HCT116 (cell line): Measurements from ENCODE around the gene DOCK11. TPM values are rescaled to one million over a fixed set of nuclear protein-coding genes. Genes with fewer than 3 reads are reported as not detected.

Experiments used
- ATAC-seq: fragments of 200-7000 bp; cut with Tn5 transposase; 2 replicates; pipeline ENCODE4 v1.9.1; 2020; ENCODE audit warnings: mild to moderate bottlenecking, moderate library complexity
- BruUV-seq: library from RNA; stranded (reverse); fragments of 400-500 nt; replicated peaks from 2 replicates; lab custom pipeline; 2021; lab: Mats Ljungman, UMichigan
- CTCF ChIA-PET: fragments of 300-600 bp; sonication (Branson Sonifier 250); formaldehyde crosslinking; loops from one replicate; lab custom pipeline; 2021; ENCODE audit warnings: antibody characterized with exemption; lab: Charles Lee
- POLR2A ChIA-PET: fragments of 300-600, 350-600 bp; sonication (Branson Sonifier 250); formaldehyde crosslinking; loops from one replicate; lab custom pipeline; 2021; ENCODE audit warnings: antibody characterized with exemption; lab: Charles Lee
- RAD21 ChIA-PET, 2 experiments: fragments of 300-600 bp; sonication (Branson Sonifier 250); formaldehyde crosslinking; loops; one replicate each; lab custom pipeline; 2023; ENCODE audit warnings: low total read pairs in 2 of 2; ENCODE audit not compliant: uncharacterized antibody in 2 of 2, unreplicated experiment in 2 of 2, low non-redundant PET in 1 of 2; lab: Charles Lee
- DNase-seq: peaks from one replicate; pipeline ENCODE4 v3.0.0-alpha.2; 2010; ENCODE audit warnings: low read depth, low spot score
- H2AFZ ChIP-seq: fragments of 200-600 bp; shearing (Covaris generic), sonication (generic); 2 replicates; pipeline ENCODE4 v1.6.1; 2017; ENCODE audit warnings: low read depth, mixed run types, mixed read lengths, antibody characterized with exemption, low read length; ENCODE audit not compliant: poor library complexity, severe bottlenecking
- H3K27ac ChIP-seq: 2 replicates; pipeline ENCODE4 v1.5.1; 2012; ENCODE audit warnings: low read depth, low read length
- H3K27me3 ChIP-seq: fragments of 200-600 bp; sonication (generic); 2 replicates; pipeline ENCODE4 v1.6.1; 2016; ENCODE audit warnings: mixed run types, low read length, mixed read lengths; ENCODE audit not compliant: insufficient read depth
- H3K36me3 ChIP-seq, 2 experiments: fragments of 200-500 bp in 1 of 2; fragments of 200-600 bp in 1 of 2; sonication (Bioruptor generic) in 1 of 2; sonication (generic) in 1 of 2; 2 replicates each; pipeline versions ENCODE4 v1.5.1 to v1.6.1; 2014 to 2016; ENCODE audit warnings: low read length in 2 of 2, inconsistent platforms in 1 of 2, mixed read lengths in 1 of 2, mixed run types in 1 of 2; ENCODE audit not compliant: insufficient read depth in 2 of 2, control insufficient read depth in 1 of 2
- H3K4me1 ChIP-seq, 2 experiments: fragments of 200-600 bp in 1 of 2; sonication (generic) in 1 of 2; 2 replicates each; pipeline versions ENCODE4 v1.5.1 to v1.6.1; 2012 to 2017; ENCODE audit warnings: low read length in 2 of 2, inconsistent platforms in 1 of 2, mild to moderate bottlenecking in 1 of 2, mixed read lengths in 1 of 2, mixed run types in 1 of 2, moderate library complexity in 1 of 2; ENCODE audit not compliant: insufficient read depth in 2 of 2, control insufficient read depth in 1 of 2
- H3K4me2 ChIP-seq: fragments of 200-600 bp; sonication (generic); 2 replicates; pipeline ENCODE4 v1.6.1; 2017; ENCODE audit warnings: mixed run types, low read length, mixed read lengths
- H3K4me3 ChIP-seq, 2 experiments: fragments of 200-600 bp in 1 of 2; sonication (generic) in 1 of 2; replicated peaks in 1 of 2; 2 replicates each; pipeline ENCODE4 v1.5.1; 2011 to 2016; ENCODE audit warnings: low read length in 2 of 2, control low read depth in 1 of 2, low read depth in 1 of 2, mild to moderate bottlenecking in 1 of 2, mixed read lengths in 1 of 2, mixed run types in 1 of 2
- H3K79me2 ChIP-seq: fragments of 200-600 bp; sonication (generic); 2 replicates; pipeline ENCODE4 v1.6.1; 2017; ENCODE audit warnings: mild to moderate bottlenecking, mixed run types, low read length, moderate library complexity, mixed read lengths; ENCODE audit not compliant: insufficient read depth
- H3K9ac ChIP-seq: fragments of 200-600 bp; sonication (generic); 2 replicates; pipeline ENCODE4 v1.6.1; 2016; ENCODE audit warnings: low read length, mixed read lengths
- H3K9me2 ChIP-seq: fragments of 200-600 bp; sonication (generic), shearing (Covaris generic); 2 replicates; pipeline ENCODE4 v1.6.1; 2017; ENCODE audit warnings: mixed run types, mild to moderate bottlenecking, moderate library complexity; ENCODE audit not compliant: insufficient read depth
- H3K9me3 ChIP-seq, 2 experiments: fragments of 200-500 bp in 1 of 2; fragments of 200-600 bp in 1 of 2; sonication (Bioruptor generic) in 1 of 2; sonication (generic) in 1 of 2; 2 replicates each; pipeline ENCODE4 v1.6.1; 2014 to 2017; ENCODE audit warnings: low read length in 2 of 2, mixed read lengths in 2 of 2, inconsistent platforms in 1 of 2, low read depth in 1 of 2, mild to moderate bottlenecking in 1 of 2, mixed run types in 1 of 2, moderate library complexity in 1 of 2; ENCODE audit not compliant: control insufficient read depth in 1 of 2, insufficient read depth in 1 of 2
- H4K20me1 ChIP-seq: fragments of 200-600 bp; sonication (generic), shearing (Covaris generic); 2 replicates; pipeline ENCODE4 v1.6.1; 2017; ENCODE audit warnings: mixed run types, mild to moderate bottlenecking, moderate library complexity; ENCODE audit not compliant: insufficient read depth
- CBX3 ChIP-seq: IDR thresholded peaks from 2 replicates; pipeline ENCODE4 v1.6.1; 2012; ENCODE audit warnings: low read depth
- CEBPB ChIP-seq: IDR thresholded peaks from 2 replicates; pipeline ENCODE4 v1.6.1; 2012; ENCODE audit warnings: low read depth
- EGR1 ChIP-seq: IDR thresholded peaks from 2 replicates; pipeline ENCODE4 v1.6.1; 2012; ENCODE audit warnings: low read depth
- ELF1 ChIP-seq: IDR thresholded peaks from 2 replicates; pipeline ENCODE4 v1.6.1; 2012; ENCODE audit warnings: low read depth, borderline replicate concordance
- EZH2phosphoT487 ChIP-seq: fragments of 200-600 bp; IDR thresholded peaks from 2 replicates; pipeline ENCODE4 v1.6.1; 2018; ENCODE audit warnings: antibody characterized with exemption, borderline replicate concordance
- FOSL1 ChIP-seq: IDR thresholded peaks from 2 replicates; pipeline ENCODE4 v1.6.1; 2012; ENCODE audit warnings: low read depth
- JUND ChIP-seq: IDR thresholded peaks from 2 replicates; pipeline ENCODE4 v1.6.1; 2012
- MAX ChIP-seq: IDR thresholded peaks from 2 replicates; pipeline ENCODE4 v1.6.1; 2012
- POLR2AphosphoS5 ChIP-seq: IDR thresholded peaks from 2 replicates; pipeline ENCODE4 v1.6.1; 2011; ENCODE audit warnings: mild to moderate bottlenecking, low read depth, low read length, moderate library complexity
- RAD21 ChIP-seq: IDR thresholded peaks from 2 replicates; pipeline ENCODE4 v1.6.1; 2012; ENCODE audit warnings: low read depth, mild to moderate bottlenecking
- SIN3A ChIP-seq: IDR thresholded peaks from 2 replicates; pipeline ENCODE4 v1.6.1; 2012; ENCODE audit warnings: low read depth
- SP1 ChIP-seq: IDR thresholded peaks from 2 replicates; pipeline ENCODE4 v1.6.1; 2012; ENCODE audit warnings: low read depth
- SRF ChIP-seq: IDR thresholded peaks from 2 replicates; pipeline ENCODE4 v1.6.1; 2012; ENCODE audit warnings: low read depth
- TCF7L2 ChIP-seq: IDR thresholded peaks from 2 replicates; pipeline ENCODE4 v1.7.0; 2011; ENCODE audit warnings: borderline replicate concordance, inconsistent platforms; ENCODE audit not compliant: insufficient read depth, insufficient read length; ENCODE audit errors: extremely low read depth
- YY1 ChIP-seq: IDR thresholded peaks from 2 replicates; pipeline ENCODE4 v1.6.1; 2011; ENCODE audit warnings: low read length, low read depth, moderate library complexity, mild to moderate bottlenecking; ENCODE audit not compliant: insufficient replicate concordance; ENCODE audit errors: extremely low read depth
- ZFX ChIP-seq: fragments of 450-650 bp; IDR thresholded peaks from 2 replicates; pipeline ENCODE4 v1.6.1; 2017
- ZNF274 ChIP-seq: fragments of 200-500 bp; sonication (Bioruptor generic); IDR thresholded peaks from 2 replicates; pipeline ENCODE4 v1.6.1; 2014; ENCODE audit warnings: mild to moderate bottlenecking, low read depth, low read length, inconsistent platforms
- intact Hi-C: fragments of 100-400 bp; cut with micrococcal nuclease; formaldehyde crosslinking; loops from 2 replicates; pipeline ENCODE4 v1.10.0; 2022
- total RNA-seq: library from RNA; stranded (reverse); gene quantifications from one replicate; pipeline ENCODE4 v1.2.1, GENCODE V29; 2021; ENCODE audit not compliant: unreplicated experiment
- TF ChIP-seq, protein P1 (sequence below): IDR thresholded peaks from 2 replicates; pipeline ENCODE4 v1.6.1; 2012
- TF ChIP-seq, protein P2 (sequence below): IDR thresholded peaks from 2 replicates; pipeline ENCODE4 v1.6.1; 2011; ENCODE audit warnings: mild to moderate bottlenecking, low read length, moderate library complexity; ENCODE audit not compliant: insufficient replicate concordance; ENCODE audit errors: extremely low read depth
- TF ChIP-seq, protein P3 (sequence below), 3 experiments: fragments of 200-600 bp in 1 of 3; sonication (generic) in 1 of 3; IDR thresholded peaks in 2 of 3; conservative IDR thresholded peaks in 1 of 3; 2 replicates each; pipeline ENCODE4 v1.5.1; 2012 to 2017; ENCODE audit warnings: low read depth in 2 of 3, low read length in 2 of 3, antibody characterized with exemption in 1 of 3, borderline replicate concordance in 1 of 3, control low read depth in 1 of 3, mild to moderate bottlenecking in 1 of 3, mixed read lengths in 1 of 3, mixed run types in 1 of 3, moderate library complexity in 1 of 3; ENCODE audit not compliant: insufficient read depth in 1 of 3

The DOCK11 gene
- total RNA-seq, 1 experiment from 2014 or later, result 0.59 TPM

GRCh38 chrX:118595501-118596042 is 100.0 kb downstream of the DOCK11 start:
- ATAC-seq (no peak), DNase-seq (no peak)
- Histone ChIP-seq H3K27ac (no peak overlapping the region), H3K79me2 (no peaks in the 10 kb centered on the region), H3K9ac (no peak overlapping the region), H3K4me1 (no peaks in the 10 kb centered on the region), H3K9me2 (no peaks in the 10 kb centered on the region), H3K36me3 (no peaks in the 10 kb centered on the region), H2AFZ (no peak overlapping the region), H3K9me3 (no peaks in the 10 kb centered on the region), H3K4me3 (no peak overlapping the region), H4K20me1 (no peaks in the 10 kb centered on the region), H3K27me3 (no peaks in the 10 kb centered on the region), H3K4me2 (no peak overlapping the region)
- TF ChIP-seq, protein P1, sequence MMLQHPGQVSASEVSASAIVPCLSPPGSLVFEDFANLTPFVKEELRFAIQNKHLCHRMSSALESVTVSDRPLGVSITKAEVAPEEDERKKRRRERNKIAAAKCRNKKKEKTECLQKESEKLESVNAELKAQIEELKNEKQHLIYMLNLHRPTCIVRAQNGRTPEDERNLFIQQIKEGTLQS, result no peak
- TF ChIP-seq EZH2phosphoT487, result no peak
- TF ChIP-seq YY1, result no peak
- no peak for TF ChIP-seq RAD21
- TF ChIP-seq SIN3A, result no peak
- no peak for TF ChIP-seq ELF1
- no peak for TF ChIP-seq TCF7L2
- no peak for TF ChIP-seq SRF
- TF ChIP-seq POLR2AphosphoS5, result no peak
- TF ChIP-seq MAX, result no peak
- TF ChIP-seq EGR1, result no peak
- TF ChIP-seq CEBPB, result no peak
- no peak for TF ChIP-seq SP1
- TF ChIP-seq, protein P2, sequence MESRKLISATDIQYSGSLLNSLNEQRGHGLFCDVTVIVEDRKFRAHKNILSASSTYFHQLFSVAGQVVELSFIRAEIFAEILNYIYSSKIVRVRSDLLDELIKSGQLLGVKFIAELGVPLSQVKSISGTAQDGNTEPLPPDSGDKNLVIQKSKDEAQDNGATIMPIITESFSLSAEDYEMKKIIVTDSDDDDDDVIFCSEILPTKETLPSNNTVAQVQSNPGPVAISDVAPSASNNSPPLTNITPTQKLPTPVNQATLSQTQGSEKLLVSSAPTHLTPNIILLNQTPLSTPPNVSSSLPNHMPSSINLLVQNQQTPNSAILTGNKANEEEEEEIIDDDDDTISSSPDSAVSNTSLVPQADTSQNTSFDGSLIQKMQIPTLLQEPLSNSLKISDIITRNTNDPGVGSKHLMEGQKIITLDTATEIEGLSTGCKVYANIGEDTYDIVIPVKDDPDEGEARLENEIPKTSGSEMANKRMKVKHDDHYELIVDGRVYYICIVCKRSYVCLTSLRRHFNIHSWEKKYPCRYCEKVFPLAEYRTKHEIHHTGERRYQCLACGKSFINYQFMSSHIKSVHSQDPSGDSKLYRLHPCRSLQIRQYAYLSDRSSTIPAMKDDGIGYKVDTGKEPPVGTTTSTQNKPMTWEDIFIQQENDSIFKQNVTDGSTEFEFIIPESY, result no peak
- TF ChIP-seq, protein P3, sequence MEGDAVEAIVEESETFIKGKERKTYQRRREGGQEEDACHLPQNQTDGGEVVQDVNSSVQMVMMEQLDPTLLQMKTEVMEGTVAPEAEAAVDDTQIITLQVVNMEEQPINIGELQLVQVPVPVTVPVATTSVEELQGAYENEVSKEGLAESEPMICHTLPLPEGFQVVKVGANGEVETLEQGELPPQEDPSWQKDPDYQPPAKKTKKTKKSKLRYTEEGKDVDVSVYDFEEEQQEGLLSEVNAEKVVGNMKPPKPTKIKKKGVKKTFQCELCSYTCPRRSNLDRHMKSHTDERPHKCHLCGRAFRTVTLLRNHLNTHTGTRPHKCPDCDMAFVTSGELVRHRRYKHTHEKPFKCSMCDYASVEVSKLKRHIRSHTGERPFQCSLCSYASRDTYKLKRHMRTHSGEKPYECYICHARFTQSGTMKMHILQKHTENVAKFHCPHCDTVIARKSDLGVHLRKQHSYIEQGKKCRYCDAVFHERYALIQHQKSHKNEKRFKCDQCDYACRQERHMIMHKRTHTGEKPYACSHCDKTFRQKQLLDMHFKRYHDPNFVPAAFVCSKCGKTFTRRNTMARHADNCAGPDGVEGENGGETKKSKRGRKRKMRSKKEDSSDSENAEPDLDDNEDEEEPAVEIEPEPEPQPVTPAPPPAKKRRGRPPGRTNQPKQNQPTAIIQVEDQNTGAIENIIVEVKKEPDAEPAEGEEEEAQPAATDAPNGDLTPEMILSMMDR (IDR thresholded peaks at IDR 0.05 in 2 of 3, conservative IDR thresholded peaks at IDR 0.05 in 1 of 3; ENCODE audit: borderline replicate concordance in 1 of 3, insufficient read depth in 1 of 3, low read depth in 2 of 3, low read length in 2 of 3), result no peak
- TF ChIP-seq CBX3, result no peak
- no peak for TF ChIP-seq ZNF274
- no peak for TF ChIP-seq FOSL1
- TF ChIP-seq ZFX, result no peak
- TF ChIP-seq JUND, result no peak
- ChIA-PET POLR2A (no interaction called here), CTCF (no interaction called here), RAD21 (no interaction called here)
- BruUV-seq, result no TSS peak
- intact Hi-C loops, result no loop called here
